ENCODE measurements around the gene EEIG2.

DNA sequence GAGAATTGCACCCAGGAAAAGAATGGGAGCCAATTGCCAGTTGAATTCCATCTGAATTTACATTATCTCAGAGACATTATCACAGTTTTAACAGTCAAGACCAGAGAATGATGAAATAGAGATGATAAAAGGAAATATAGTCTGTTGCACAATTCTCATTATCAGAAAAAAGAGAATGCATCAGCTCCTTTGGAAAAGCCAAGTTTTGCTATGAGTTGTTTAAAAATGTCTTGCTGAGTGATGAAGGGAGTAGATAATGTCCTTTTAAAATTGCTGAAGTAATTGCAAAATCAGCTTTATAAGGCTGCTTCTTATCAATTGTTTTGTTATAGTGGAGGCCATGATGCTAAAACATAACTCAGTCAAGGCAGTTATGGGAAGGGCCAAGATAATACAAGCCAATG lies 37.9 kb upstream of the EEIG2 start:
- TF ChIP-seq EZH2 (IDR thresholded peaks at IDR 0.05; ENCODE audit: borderline replicate concordance, low read length) (no peak), CTCF (IDR thresholded peaks at IDR 0.05; ENCODE audit: low read length) (no peak)

All from OCI-LY1 (cell line).